GM10248 (cell line): ENCODE results near the gene SFSWAP.

Experiments
- CTCF ChIA-PET: fragments of 300-600 bp; sonication (Branson Sonifier 250); formaldehyde crosslinking; extraction: SDS; loops from one replicate; lab custom pipeline; 2021; ENCODE audit warnings: antibody characterized with exemption; lab: Yijun Ruan, JAX
- POLR2A ChIA-PET: fragments of 350-650 bp; sonication (Branson Sonifier 250); formaldehyde crosslinking; extraction: SDS; loops from one replicate; lab custom pipeline; 2020; ENCODE audit warnings: antibody characterized with exemption; lab: Yijun Ruan, JAX
- DNase-seq: peaks from one replicate; pipeline ENCODE4 v3.0.0; 2012; ENCODE audit errors: extremely low spot score
- TF ChIP-seq, protein P1 (sequence below): IDR thresholded peaks from 2 replicates; pipeline ENCODE4 v1.5.1; 2012; ENCODE audit warnings: mild to moderate bottlenecking, low read depth; ENCODE audit errors: extremely low read depth, missing control alignments, control extremely low read depth

The SFSWAP gene

DNA sequence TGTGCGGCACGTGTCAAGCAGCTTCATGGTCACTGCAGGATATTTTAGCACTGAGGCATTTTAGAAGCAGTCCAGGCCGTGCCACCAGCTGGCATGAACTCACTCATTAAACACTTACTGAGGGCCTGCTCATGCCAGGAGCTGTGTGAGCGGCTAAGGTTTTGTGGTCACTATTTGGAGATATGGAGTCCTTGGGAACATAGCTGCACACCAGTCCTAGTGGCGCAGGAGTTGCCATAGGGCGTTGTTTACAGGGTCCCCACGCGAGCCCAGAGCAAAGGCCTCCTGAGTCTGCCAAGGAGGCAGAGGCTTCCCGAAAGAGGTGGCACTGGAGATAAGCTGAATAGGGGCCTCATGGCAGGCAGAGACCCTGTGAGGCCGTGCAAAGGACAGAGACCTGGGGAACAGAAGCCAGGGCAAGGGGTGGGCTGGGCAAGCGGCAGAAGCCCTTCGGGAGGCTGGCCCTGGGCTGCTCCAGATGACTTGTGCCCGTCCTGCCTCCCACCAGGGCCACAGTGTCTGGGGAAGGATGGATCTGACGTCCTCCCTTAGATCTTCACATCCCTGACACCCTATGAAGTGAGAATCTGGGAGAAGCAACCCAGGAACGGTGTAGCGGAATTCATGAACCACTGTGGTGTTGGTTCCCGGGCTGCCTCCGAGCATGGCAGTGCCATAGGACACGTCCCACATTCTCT, 38.9 kb downstream of the SFSWAP start:
- ChIA-PET POLR2A (no interaction called here), CTCF (interaction anchor here (0.8 to 1.4 kb wide), 4 partner anchors 15 to 37 kb away, joined by 3 to 4 read pairs (median 3); no protein-coding TSS in a partner anchor)
- no peak for DNase-seq
- TF ChIP-seq, protein P1, sequence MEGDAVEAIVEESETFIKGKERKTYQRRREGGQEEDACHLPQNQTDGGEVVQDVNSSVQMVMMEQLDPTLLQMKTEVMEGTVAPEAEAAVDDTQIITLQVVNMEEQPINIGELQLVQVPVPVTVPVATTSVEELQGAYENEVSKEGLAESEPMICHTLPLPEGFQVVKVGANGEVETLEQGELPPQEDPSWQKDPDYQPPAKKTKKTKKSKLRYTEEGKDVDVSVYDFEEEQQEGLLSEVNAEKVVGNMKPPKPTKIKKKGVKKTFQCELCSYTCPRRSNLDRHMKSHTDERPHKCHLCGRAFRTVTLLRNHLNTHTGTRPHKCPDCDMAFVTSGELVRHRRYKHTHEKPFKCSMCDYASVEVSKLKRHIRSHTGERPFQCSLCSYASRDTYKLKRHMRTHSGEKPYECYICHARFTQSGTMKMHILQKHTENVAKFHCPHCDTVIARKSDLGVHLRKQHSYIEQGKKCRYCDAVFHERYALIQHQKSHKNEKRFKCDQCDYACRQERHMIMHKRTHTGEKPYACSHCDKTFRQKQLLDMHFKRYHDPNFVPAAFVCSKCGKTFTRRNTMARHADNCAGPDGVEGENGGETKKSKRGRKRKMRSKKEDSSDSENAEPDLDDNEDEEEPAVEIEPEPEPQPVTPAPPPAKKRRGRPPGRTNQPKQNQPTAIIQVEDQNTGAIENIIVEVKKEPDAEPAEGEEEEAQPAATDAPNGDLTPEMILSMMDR, result no peak

- CTCF ChIA-PET, result interaction anchor here (0.9 to 1.2 kb wide), 2 partner anchors 13 to 21 kb away, joined by 3 read pairs; no protein-coding TSS in a partner anchor
- TF ChIP-seq, protein P1, result no peak
- no peak for DNase-seq
- POLR2A ChIA-PET, result no interaction called here
These were observed 40.4 kb downstream of the SFSWAP start for GRCh38 chr12:131751335-131751734.

- TF ChIP-seq, protein P1, result no peak
- ChIA-PET POLR2A (no interaction called here), CTCF (interaction anchor here (1.2 kb wide), 1 partner anchor 12 kb away, joined by 3 read pairs; no protein-coding TSS in a partner anchor)
- DNase-seq, result no peak
These were observed 41.6 kb downstream of the SFSWAP start for GRCh38 chr12:131752451-131752850.

DNA sequence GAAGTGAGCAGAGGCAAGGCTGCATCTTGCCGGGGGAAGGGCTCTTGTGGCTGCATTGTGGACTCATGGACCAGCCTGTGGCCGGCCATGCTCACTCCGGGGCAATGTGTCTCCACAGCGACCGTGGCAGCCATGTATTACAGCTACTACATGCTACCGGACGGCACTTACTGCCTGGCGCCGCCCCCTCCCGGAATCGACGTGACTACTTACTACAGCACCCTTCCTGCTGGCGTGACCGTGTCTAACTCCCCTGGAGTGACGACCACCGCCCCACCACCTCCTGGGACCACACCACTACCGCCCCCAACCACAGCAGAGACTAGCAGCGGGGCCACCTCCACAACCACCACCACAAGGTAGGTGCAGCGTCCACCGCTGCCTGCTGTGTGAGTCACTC, 42.1 kb downstream of the SFSWAP start:
- TF ChIP-seq, protein P1, result no peak
- DNase-seq, result no peak
- ChIA-PET POLR2A (no interaction called here), CTCF (interaction anchor here (1.1 kb wide), 1 partner anchor 58 kb away, joined by 3 read pairs; no protein-coding TSS in a partner anchor)

DNA sequence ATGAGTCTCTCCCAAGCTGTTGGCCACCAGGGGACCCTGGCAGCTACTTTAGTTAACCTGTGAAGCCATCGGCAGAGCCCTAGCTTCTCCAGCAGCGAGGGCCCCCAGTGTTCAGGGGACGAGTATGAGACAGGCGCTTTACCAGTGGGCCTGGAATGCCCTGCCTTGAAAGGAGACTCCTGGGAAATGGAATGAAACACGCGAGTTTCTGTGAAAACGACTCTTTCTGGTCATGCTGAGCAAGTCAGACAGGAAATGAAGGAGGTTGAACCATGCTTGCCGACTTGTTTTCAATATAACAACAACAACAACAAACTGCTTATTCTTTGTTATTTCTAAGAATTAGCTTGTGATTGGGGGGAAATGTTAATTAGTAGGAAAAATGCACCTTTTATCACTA, 42.9 kb downstream of the SFSWAP start:
- CTCF ChIA-PET, result interaction anchor here (1.1 kb wide), 1 partner anchor 57 kb away, joined by 3 read pairs; no protein-coding TSS in a partner anchor
- POLR2A ChIA-PET, result no interaction called here

DNA sequence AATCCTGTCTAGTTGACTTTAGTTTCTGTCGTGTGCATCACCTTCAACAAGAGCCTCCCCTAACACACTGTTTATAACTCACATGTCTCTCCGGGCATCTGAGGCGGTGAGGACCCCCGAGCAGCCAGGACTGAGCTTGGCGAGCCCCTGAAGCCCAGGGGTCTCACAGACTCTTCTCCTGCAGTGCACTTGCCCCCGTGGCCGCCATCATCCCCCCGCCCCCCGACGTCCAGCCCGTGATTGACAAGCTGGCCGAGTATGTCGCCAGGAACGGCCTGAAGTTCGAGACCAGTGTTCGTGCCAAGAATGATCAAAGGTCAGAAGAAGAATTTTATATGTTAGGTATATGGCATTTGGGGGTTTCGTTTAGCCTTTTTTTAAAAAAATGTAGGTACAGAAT, 43.3 kb downstream of the SFSWAP start:
- ChIA-PET POLR2A (no interaction called here), CTCF (interaction anchor here (1.1 to 1.5 kb wide), 3 partner anchors 14 to 57 kb away, joined by 3 to 6 read pairs (median 3); no protein-coding TSS in a partner anchor)
- TF ChIP-seq, protein P1, result no peak
- DNase-seq, result no peak

More for the DNA sequence above, 42.9 kb downstream of the SFSWAP start:
- DNase-seq, result no peak
- TF ChIP-seq, protein P1, result no peak
